Stimulated activated naive B cell treated with anti-CD40 and anti-IgM and Interleukin-4, amounts not matched to agents 10 μg/mL and 1 μg/mL and 100 μg/mL, for 72 hours (primary cell): ENCODE data around the gene SCYGR5.
"Not testable (repeated sequence)": the region's sequence is repeated elsewhere in the genome, so short reads cannot be mapped to it uniquely, and the experiment has no call there.

Experiments used
- ATAC-seq, 2 donors: fragments of 150-1000 bp; cut with Tn5 transposase; replicated peaks; 2 replicates each; pipeline ENCODE4 v1.10.0; 2021; ENCODE audit warnings: moderate library complexity in 1 of 2
- DNase-seq: peaks from one replicate; pipeline ENCODE4 v3.0.0; 2021
- H3K27ac Mint-ChIP-seq: one replicate; pipeline ENCODE4 v1.8.0; 2022; ENCODE audit warnings: mild to moderate bottlenecking, mixed read lengths
- H3K27me3 Mint-ChIP-seq, 2 donors: one replicate each; pipeline ENCODE4 v1.8.0; 2022; ENCODE audit warnings: mixed read lengths in 2 of 2
- H3K36me3 Mint-ChIP-seq, 2 donors: one replicate each; pipeline ENCODE4 v1.8.0; 2022; ENCODE audit warnings: mixed read lengths in 2 of 2, mild to moderate bottlenecking in 1 of 2
- H3K4me1 Mint-ChIP-seq, 2 donors: one replicate each; pipeline ENCODE4 v1.8.0; 2022; ENCODE audit warnings: mixed read lengths in 2 of 2, mild to moderate bottlenecking in 1 of 2
- H3K4me3 Mint-ChIP-seq, 2 donors: one replicate each; pipeline ENCODE4 v1.8.0; 2022; ENCODE audit warnings: mild to moderate bottlenecking in 2 of 2, mixed read lengths in 2 of 2, moderate library complexity in 1 of 2
- H3K9me3 Mint-ChIP-seq, 2 donors: one replicate each; pipeline ENCODE4 v1.8.0; 2022; ENCODE audit warnings: mixed read lengths in 2 of 2, mild to moderate bottlenecking in 1 of 2

Gene SCYGR5, protein sequence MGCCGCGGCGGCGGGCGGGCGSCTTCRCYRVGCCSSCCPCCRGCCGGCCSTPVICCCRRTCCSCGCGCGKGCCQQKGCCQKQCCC

DNA sequence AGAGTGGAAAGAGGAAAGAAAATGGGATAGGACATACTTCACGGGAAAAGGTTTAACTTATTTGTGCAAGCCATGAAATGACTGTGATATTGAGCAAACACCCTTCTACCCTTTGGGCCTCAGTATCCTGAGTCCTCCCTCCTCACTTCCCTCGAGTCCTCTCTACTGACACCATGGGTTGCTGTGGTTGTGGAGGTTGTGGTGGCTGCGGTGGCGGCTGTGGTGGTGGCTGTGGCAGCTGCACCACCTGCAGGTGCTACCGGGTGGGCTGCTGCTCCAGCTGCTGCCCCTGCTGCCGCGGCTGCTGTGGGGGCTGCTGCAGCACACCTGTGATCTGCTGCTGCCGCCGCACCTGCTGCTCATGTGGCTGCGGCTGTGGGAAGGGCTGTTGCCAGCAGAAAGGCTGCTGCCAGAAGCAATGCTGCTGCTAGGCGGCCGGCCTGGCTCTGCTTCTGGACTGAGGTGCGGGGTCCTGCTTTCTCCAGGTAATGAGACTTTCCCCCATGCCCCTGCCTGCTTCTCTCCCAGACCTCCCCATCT is at the start of gene SCYGR5:
Gene SCYGR5 (plus strand): TSS at position 174 of the 540 bp plus-strand sequence. CDS start 0 bp downstream, at position 174.
- not testable (repeated sequence) for ATAC-seq, DNase-seq, H3K9me3 Mint-ChIP-seq, H3K4me3 Mint-ChIP-seq, H3K36me3 Mint-ChIP-seq, H3K27me3 Mint-ChIP-seq, H3K4me1 Mint-ChIP-seq, H3K27ac Mint-ChIP-seq

DNA sequence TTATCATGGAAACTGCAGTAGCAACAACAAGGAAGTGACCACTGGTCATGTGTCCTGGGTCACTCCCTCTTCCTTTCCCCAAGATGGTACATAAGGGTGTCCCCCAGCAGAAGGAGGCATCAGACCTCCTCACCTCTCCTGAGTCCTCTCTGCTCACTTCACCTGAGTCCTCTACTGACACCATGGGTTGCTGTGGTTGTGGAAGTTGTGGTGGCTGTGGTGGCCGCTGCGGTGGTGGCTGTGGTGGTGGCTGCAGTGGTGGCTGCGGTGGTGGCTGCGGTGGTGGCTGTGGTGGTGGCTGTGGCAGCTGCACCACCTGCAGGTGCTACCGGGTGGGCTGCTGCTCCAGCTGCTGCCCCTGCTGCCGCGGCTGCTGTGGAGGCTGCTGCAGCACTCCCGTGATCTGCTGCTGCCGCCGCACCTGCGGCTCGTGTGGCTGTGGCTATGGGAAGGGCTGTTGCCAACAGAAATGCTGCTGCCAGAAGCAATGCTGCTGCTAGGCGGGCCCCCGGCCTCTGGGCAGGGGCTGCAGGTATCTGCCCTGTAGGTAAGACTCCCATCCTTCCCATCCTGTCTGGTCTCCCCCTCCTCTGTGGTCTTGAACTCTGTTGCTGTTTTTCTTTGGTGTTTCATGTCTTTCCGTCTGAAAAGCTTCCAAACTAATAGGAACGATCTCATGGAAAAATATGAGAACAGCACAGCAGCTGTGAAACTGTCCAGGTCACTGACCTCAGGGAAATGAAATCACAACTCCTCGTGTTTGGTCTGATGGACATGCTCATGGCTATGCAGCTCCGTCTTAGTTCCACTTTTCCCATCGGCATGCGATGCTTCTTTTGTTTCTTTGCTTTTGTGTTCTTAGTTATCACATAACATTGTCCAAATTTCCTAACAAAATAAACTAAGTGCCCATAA is 49.0 kb upstream of the SCYGR5 start, which contains the start of gene SCYGR4:
Gene SCYGR4 (plus strand): TSS at position 183 of the 915 bp plus-strand sequence. CDS start 0 bp downstream, at position 183.
- H3K27me3 Mint-ChIP-seq, result peaks cover 27 to 28% of the 10 kb centered on the region in 2 donors
- no peaks in the 10 kb centered on the region for H3K9me3 Mint-ChIP-seq
- H3K36me3 Mint-ChIP-seq, result peaks cover 0 to 3% of the 10 kb centered on the region in 2 donors
- ATAC-seq (no peak), DNase-seq (no peak)
- H3K27ac Mint-ChIP-seq, result no peak within 1 kb of the TSS
- no peaks in the 10 kb centered on the region for H3K4me1 Mint-ChIP-seq
- H3K4me3 Mint-ChIP-seq, result no peak within 1 kb of the TSS

DNA sequence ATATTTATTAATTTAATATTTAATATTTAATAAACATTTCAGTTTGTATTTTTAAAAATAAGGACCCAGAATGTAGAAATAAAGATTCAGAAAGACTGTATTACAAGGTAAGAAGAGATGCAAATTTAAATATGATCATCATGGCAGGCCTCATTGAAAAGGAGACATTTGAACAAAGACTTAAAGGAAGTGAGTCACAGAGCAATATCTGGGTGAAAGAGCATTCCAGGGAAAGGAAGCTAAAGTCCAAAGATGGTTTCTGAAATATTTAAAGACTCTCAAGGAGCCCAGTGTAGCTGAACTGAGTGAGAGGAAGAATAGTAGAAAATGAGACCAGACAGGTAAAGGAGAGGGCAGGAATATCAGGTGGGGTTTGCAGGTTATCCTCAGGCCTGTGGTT is 43.4 kb upstream of the SCYGR5 start:
- Mint-ChIP-seq H3K27ac (no peak overlapping the region), H3K27me3 (peaks cover 5 to 15% of the 10 kb centered on the region in 2 donors), H3K36me3 (peaks cover 0 to 3% of the 10 kb centered on the region in 2 donors), H3K9me3 (no peaks in the 10 kb centered on the region), H3K4me3 (no peak overlapping the region), H3K4me1 (no peaks in the 10 kb centered on the region)
- DNase-seq (no peak), ATAC-seq (no peak)

DNA sequence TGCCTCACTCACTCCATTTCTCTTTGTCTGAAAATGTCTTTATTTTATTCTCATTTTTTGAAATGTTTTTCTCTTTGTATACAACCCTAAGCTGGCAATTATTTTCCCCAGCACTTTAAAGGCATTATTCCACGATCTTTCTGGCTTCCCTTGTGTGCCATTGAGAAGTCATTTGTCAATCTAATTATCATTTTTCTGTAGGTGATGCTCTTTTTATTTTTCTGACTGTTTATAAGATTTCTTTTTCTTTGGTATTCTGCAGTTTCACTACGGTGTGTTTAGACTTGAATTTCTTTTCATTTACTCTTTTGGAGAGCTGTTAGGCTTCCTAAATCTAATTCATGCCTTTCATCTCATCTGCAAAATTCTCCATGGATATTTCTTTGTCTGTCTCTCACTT is 41.2 kb upstream of the SCYGR5 start:
- no peak overlapping the region for H3K27ac Mint-ChIP-seq
- peaks cover 15 to 18% of the 10 kb centered on the region in 2 donors for H3K27me3 Mint-ChIP-seq
- no peaks in the 10 kb centered on the region for H3K4me1 Mint-ChIP-seq
- H3K9me3 Mint-ChIP-seq, result no peaks in the 10 kb centered on the region
- peaks cover 0 to 3% of the 10 kb centered on the region in 2 donors for H3K36me3 Mint-ChIP-seq
- ATAC-seq (no peak), DNase-seq (no peak)
- no peak overlapping the region for H3K4me3 Mint-ChIP-seq

DNA sequence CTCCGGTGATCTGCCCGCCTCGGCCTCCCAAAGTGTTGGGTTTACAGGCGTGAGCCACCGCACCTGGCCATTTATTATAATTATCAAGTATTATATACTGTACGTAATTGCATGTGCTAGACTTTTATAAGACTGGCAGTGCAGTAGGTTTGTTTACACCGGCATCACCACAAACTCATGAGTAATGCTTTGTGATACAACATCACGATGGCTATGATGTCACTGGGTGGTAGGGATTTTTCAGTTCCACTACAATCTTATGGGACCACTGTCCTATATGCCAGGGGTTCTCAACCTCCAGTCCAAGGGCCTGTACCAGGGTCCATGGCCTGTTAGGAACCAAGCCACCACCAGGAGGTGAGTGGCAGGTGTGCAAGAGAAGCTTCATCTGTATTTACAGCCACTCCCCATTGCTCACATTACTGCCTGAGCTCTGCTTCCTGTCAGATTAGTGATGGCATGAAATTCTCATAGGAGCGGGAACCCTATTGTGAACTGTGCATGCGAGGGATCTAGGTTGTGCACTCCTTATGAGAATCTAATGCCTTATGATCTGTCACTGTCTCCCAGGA is 39.9 kb upstream of the SCYGR5 start:
- peaks cover 19% of the 10 kb centered on the region in 2 donors for H3K27me3 Mint-ChIP-seq
- DNase-seq, result no peak
- H3K9me3 Mint-ChIP-seq, result no peaks in the 10 kb centered on the region
- peaks cover 0 to 1% of the 10 kb centered on the region in 2 donors for H3K36me3 Mint-ChIP-seq
- H3K4me1 Mint-ChIP-seq, result no peaks in the 10 kb centered on the region
- ATAC-seq, result no peak
- H3K4me3 Mint-ChIP-seq, result no peak overlapping the region
- no peak overlapping the region for H3K27ac Mint-ChIP-seq

DNA sequence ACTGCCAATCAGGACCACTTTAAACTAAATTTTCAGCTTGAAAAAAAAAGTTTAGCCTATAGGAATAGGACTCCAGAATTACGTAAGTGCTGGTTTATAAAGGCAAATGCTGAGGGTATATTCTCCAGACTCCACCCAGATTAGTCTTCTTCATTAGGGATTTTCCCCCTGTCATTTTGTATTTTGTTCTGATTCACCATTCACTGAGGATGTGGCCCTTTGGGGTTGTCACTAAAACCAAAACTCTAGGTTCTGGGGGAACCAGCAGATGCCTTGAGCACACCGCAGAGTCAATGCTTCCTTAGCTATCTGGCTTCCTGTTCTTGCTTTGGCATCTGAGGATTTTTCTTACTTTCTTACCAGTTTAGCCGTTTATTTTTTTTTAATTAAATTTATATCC is 38.8 kb upstream of the SCYGR5 start:
- H3K9me3 Mint-ChIP-seq, result no peaks in the 10 kb centered on the region
- peaks cover 17 to 18% of the 10 kb centered on the region in 2 donors for H3K27me3 Mint-ChIP-seq
- DNase-seq (no peak), ATAC-seq (peak; percentile 82 to 85)
- H3K27ac Mint-ChIP-seq, result no peak overlapping the region
- H3K4me1 Mint-ChIP-seq, result no peaks in the 10 kb centered on the region
- no peak overlapping the region for H3K4me3 Mint-ChIP-seq
- no peaks in the 10 kb centered on the region for H3K36me3 Mint-ChIP-seq

DNA sequence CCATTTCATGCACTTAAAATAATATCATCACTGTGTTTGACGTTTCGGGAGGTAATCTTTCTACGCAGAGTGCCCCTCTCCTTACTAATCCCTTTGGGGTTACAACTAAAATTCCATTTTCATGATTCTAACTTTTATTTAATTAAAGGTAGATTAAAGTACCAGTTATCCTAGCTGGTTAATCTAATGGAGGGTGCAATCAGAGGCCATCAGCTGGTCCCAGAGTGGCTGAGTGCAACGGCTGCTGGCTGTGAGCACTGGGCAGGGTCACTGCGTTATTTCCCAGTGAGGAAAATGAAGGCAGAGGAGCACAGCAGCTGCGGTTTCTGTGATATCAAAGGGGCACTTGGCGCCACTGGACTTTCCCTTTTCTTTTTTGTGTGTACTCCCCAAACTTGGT is 37.2 kb upstream of the SCYGR5 start:
- Mint-ChIP-seq H3K27me3 (peaks cover 12 to 18% of the 10 kb centered on the region in 2 donors), H3K4me3 (no peak overlapping the region), H3K4me1 (no peaks in the 10 kb centered on the region), H3K9me3 (no peaks in the 10 kb centered on the region), H3K27ac (no peak overlapping the region), H3K36me3 (no peaks in the 10 kb centered on the region)
- no peak for ATAC-seq
- no peak for DNase-seq

DNA sequence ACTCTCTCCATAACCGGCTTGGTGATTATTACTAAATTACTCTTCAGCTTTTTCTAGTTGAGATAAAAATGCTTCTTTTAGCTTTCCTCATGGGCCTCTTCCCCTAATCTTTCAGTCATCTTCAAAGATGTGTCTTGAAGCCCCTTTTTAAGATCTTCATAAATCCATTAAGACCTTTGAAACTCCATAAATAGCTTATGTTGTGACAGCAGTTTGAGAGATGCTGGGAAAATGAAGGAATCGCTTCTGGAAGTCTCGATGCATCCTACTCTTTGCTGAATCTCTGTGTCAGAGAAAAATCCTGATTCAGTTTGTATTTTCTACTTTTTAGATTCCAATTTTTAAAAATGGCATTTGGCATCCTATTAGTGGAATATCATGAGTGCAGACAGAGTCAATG is 36.3 kb upstream of the SCYGR5 start:
- no peaks in the 10 kb centered on the region for H3K36me3 Mint-ChIP-seq
- DNase-seq, result no peak
- H3K27ac Mint-ChIP-seq, result no peak overlapping the region
- peaks cover 12 to 18% of the 10 kb centered on the region in 2 donors for H3K27me3 Mint-ChIP-seq
- H3K4me3 Mint-ChIP-seq, result no peak overlapping the region
- H3K9me3 Mint-ChIP-seq, result no peaks in the 10 kb centered on the region
- no peaks in the 10 kb centered on the region for H3K4me1 Mint-ChIP-seq
- ATAC-seq, result no peak

DNA sequence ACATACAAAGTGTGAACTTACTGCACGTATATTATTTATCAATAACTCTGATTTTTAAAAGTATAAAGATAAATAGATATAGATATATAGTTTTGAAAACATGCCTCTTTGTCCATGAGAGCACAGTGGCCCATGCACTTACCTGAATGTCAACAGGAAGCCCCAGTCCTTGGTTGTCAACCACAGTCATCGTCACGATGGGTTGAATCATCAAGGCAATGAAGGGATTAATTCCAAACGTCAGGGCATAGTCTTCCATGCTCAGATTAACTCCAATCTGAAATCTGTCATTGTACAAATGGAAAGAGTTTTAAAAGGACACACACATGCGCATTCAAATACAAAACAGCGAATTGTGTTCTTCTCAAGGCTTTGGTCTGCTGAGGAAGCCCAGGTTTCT is 33.8 kb upstream of the SCYGR5 start:
- ATAC-seq (no peak), DNase-seq (no peak)
- no peaks in the 10 kb centered on the region for H3K9me3 Mint-ChIP-seq
- H3K4me1 Mint-ChIP-seq, result no peaks in the 10 kb centered on the region
- H3K4me3 Mint-ChIP-seq, result no peak overlapping the region
- no peaks in the 10 kb centered on the region for H3K36me3 Mint-ChIP-seq
- peaks cover 12 to 18% of the 10 kb centered on the region in 2 donors for H3K27me3 Mint-ChIP-seq
- no peak overlapping the region for H3K27ac Mint-ChIP-seq

DNA sequence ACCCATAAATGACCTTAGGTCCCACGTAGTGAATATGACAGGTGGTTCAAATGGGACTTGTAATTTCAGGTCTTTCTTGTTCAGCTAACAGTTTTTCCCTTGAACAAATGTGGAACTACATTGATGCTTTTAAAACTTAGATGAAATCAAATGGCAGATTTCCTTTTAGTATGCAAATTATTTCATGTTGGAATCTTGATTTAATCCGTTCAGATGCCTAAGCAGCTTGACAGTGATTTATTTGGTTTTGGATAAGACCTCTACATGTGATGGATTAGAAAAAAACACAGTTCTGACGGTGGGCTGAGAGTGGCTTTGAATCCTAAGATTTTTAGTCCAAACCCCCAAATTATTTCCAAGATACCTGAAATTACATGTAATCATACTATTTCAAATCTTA is 32.4 kb upstream of the SCYGR5 start:
- ATAC-seq (no peak), DNase-seq (no peak)
- no peaks in the 10 kb centered on the region for H3K36me3 Mint-ChIP-seq
- peaks cover 12 to 18% of the 10 kb centered on the region in 2 donors for H3K27me3 Mint-ChIP-seq
- H3K4me3 Mint-ChIP-seq, result no peak overlapping the region
- no peak overlapping the region for H3K27ac Mint-ChIP-seq
- H3K4me1 Mint-ChIP-seq, result no peaks in the 10 kb centered on the region
- no peaks in the 10 kb centered on the region for H3K9me3 Mint-ChIP-seq

DNA sequence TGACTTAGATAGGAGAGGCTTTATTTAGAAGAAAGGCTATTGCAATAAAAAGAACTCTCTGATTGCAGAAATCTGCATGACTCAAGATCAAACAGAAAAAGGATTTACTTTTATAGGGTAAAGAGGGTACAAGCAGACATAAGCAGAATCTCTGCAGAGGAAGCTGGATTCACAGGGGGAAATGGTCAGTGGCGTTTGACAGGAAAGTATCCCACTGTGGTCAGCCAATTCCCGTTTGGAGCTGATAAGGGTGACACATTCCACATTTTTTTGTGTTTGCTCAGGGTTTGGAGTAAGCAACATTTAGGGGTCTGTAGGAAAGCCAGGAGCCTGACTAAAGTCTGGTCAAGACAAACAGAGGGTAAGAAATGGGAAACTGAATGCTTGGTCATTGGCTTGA is 23.9 kb upstream of the SCYGR5 start:
- peaks cover 0 to 4% of the 10 kb centered on the region in 2 donors for H3K27me3 Mint-ChIP-seq
- H3K36me3 Mint-ChIP-seq, result no peaks in the 10 kb centered on the region

DNA sequence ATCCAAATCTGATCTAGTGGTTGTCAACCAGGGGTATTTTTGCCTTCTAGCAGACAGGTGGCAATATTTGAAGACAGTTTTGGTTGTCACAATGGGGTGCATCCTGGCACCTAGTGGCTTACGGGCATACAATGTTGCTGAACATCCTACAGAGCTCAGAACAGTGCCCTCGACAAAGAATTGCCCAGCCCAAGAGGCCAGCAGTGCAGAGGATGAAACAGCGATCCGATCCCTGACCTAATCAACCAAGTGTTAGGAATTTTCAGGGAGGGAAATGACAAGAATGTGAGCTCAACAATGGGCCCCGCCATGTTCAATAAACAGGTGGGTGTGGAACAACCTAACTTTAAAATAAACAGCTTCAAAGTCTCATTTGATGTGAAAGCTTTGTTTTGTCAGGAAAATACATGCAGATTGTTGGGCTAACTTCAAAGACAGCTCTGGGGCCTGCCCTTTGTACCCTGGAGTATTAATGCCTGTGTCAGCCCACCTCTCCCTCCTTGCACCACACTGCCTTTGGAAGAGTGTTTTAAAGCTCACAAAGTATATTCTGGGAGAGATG is 22.5 kb upstream of the SCYGR5 start:
- ATAC-seq (no peak), DNase-seq (no peak)
- Mint-ChIP-seq H3K36me3 (no peaks in the 10 kb centered on the region), H3K27me3 (peaks cover 1 to 11% of the 10 kb centered on the region in 2 donors), H3K27ac (no peak overlapping the region), H3K4me3 (no peak overlapping the region), H3K4me1 (no peaks in the 10 kb centered on the region), H3K9me3 (no peaks in the 10 kb centered on the region)

More for the DNA sequence above, 23.9 kb upstream of the SCYGR5 start:
- ATAC-seq (no peak), DNase-seq (no peak)
- no peaks in the 10 kb centered on the region for H3K4me1 Mint-ChIP-seq
- H3K9me3 Mint-ChIP-seq, result no peaks in the 10 kb centered on the region
- H3K4me3 Mint-ChIP-seq, result no peak overlapping the region
- H3K27ac Mint-ChIP-seq, result no peak overlapping the region

DNA sequence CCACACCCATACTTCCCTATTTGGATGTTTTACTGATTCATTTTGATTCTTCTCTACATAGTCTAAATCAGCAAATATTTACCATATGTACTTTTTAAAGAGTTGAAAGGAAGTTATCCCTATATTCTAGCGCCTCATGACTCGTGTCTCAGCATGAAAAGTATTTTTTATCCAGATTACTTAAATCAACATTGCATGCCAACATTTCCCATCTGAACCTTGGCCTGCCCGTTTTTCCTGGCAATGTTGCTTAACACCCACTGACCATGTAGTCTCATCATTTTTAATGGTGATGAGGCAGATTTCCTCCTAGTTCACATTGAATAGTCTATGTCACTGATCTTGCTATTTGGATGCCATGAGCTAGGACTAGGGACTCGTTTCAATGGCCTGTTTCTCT is 13.2 kb upstream of the SCYGR5 start:
- no peak overlapping the region for H3K4me3 Mint-ChIP-seq
- ATAC-seq, result no peak

DNA sequence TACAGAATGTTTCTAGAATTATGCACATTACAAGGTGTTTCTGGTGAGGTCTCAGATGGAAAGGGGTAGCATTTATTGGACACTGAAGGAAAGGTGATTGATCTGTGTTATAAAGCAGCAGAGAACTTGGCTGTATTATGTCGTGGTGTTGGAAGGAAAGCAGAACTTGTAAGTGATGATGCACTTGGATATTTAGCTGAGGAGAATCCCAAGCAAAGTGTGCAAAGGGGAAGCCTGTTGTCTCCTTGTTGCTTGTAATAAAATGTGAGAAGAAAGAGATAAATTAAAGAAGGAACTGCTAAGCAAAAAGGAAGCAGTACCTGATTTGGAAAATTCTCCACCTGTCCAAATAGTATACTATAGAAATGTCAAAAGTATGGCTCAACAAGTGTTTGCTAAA is 12.2 kb upstream of the SCYGR5 start:
- Mint-ChIP-seq H3K4me1 (no peaks in the 10 kb centered on the region), H3K27me3 (peaks cover 9 to 10% of the 10 kb centered on the region in 2 donors), H3K4me3 (no peak overlapping the region), H3K27ac (no peak overlapping the region), H3K9me3 (no peaks in the 10 kb centered on the region), H3K36me3 (no peaks in the 10 kb centered on the region)
- ATAC-seq (no peak), DNase-seq (no peak)

More for the DNA sequence above, 13.2 kb upstream of the SCYGR5 start:
- Mint-ChIP-seq H3K4me1 (no peaks in the 10 kb centered on the region), H3K27me3 (peaks cover 10 to 14% of the 10 kb centered on the region in 2 donors), H3K27ac (no peak overlapping the region), H3K36me3 (no peaks in the 10 kb centered on the region), H3K9me3 (no peaks in the 10 kb centered on the region)
- no peak for DNase-seq
